Calu3 (cell line): ENCODE results near the gene CAPN2. TPM values are rescaled to one million over a fixed set of nuclear protein-coding genes. Genes with fewer than 3 reads are reported as not detected.

Experiments
- BruUV-seq: library from RNA; stranded (reverse); fragments of 400-500 nt; replicated peaks from 2 replicates; lab custom pipeline; 2021; lab: Mats Ljungman, UMichigan
- CTCF ChIA-PET: fragments of 300-600 bp; sonication (Branson Sonifier 250); formaldehyde crosslinking; loops from one replicate; lab custom pipeline; 2022; ENCODE audit warnings: antibody characterized with exemption; lab: Charles Lee
- DNase-seq: peaks from one replicate; pipeline ENCODE4 v3.0.0; 2022
- H3K27ac Mint-ChIP-seq: one replicate; pipeline ENCODE4 v1.8.0; 2022; ENCODE audit warnings: mixed read lengths; ENCODE audit not compliant: unreplicated experiment
- H3K27me3 Mint-ChIP-seq: one replicate; pipeline ENCODE4 v1.8.0; 2022; ENCODE audit warnings: mixed read lengths; ENCODE audit not compliant: unreplicated experiment
- H3K36me3 Mint-ChIP-seq: one replicate; pipeline ENCODE4 v1.8.0; 2022; ENCODE audit warnings: mild to moderate bottlenecking, moderate library complexity, mixed read lengths; ENCODE audit not compliant: insufficient read depth, unreplicated experiment
- H3K4me1 Mint-ChIP-seq: one replicate; pipeline ENCODE4 v1.8.0; 2022; ENCODE audit warnings: mild to moderate bottlenecking, low read depth, mixed read lengths; ENCODE audit not compliant: unreplicated experiment
- H3K4me3 Mint-ChIP-seq: one replicate; pipeline ENCODE4 v1.8.0; 2022; ENCODE audit warnings: mild to moderate bottlenecking, low read depth, moderate library complexity, mixed read lengths; ENCODE audit not compliant: unreplicated experiment
- H3K9me3 Mint-ChIP-seq: one replicate; pipeline ENCODE4 v1.8.0; 2022; ENCODE audit warnings: low read depth, mixed read lengths; ENCODE audit not compliant: unreplicated experiment
- intact Hi-C: fragments of 100-400 bp; cut with micrococcal nuclease; formaldehyde crosslinking; loops from one replicate; pipeline ENCODE4 v1.10.0; 2022; ENCODE audit not compliant: unreplicated experiment
- total RNA-seq: library from RNA; stranded (reverse); gene quantifications from 2 replicates; pipeline ENCODE4 v1.2.3, GENCODE V29; 2022
- TF ChIP-seq, protein P1 (sequence below): fragments of 200-600 bp; IDR thresholded peaks from one replicate; pipeline ENCODE4 v1.8.0; 2022; ENCODE audit warnings: antibody characterized with exemption; ENCODE audit not compliant: unreplicated experiment

The CAPN2 gene
- total RNA-seq, 1 experiment from 2014 or later = 266 TPM

DNA sequence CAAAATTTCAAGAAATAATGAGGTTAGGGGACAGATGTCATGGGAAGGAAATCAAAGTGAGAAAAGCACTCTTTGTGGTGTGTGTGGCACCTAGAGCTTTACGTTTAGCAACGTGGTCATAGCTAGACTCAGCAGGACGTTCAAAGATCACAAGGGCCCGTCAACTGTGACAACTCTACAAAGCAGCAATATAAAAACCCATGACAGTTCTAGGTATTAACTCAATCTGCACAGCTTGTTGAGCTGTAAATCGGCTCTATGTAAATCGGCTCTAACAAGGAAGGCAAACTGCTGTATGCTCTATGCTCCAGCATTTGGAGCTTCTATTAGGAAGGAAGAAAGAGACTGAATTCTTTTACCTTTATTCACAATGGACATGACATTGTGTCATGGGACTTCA lies 68.6 kb downstream of the CAPN2 start:
- no peak overlapping the region for H3K4me3 Mint-ChIP-seq
- no peaks in the 10 kb centered on the region for H3K9me3 Mint-ChIP-seq
- intact Hi-C loops = no loop called here
- peaks cover 18% of the 10 kb centered on the region for H3K4me1 Mint-ChIP-seq
- BruUV-seq = no TSS peak
- DNase-seq = no peak
- no peaks in the 10 kb centered on the region for H3K27me3 Mint-ChIP-seq
- no peak overlapping the region for H3K27ac Mint-ChIP-seq
- TF ChIP-seq, protein P1, sequence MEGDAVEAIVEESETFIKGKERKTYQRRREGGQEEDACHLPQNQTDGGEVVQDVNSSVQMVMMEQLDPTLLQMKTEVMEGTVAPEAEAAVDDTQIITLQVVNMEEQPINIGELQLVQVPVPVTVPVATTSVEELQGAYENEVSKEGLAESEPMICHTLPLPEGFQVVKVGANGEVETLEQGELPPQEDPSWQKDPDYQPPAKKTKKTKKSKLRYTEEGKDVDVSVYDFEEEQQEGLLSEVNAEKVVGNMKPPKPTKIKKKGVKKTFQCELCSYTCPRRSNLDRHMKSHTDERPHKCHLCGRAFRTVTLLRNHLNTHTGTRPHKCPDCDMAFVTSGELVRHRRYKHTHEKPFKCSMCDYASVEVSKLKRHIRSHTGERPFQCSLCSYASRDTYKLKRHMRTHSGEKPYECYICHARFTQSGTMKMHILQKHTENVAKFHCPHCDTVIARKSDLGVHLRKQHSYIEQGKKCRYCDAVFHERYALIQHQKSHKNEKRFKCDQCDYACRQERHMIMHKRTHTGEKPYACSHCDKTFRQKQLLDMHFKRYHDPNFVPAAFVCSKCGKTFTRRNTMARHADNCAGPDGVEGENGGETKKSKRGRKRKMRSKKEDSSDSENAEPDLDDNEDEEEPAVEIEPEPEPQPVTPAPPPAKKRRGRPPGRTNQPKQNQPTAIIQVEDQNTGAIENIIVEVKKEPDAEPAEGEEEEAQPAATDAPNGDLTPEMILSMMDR = no peak
- CTCF ChIA-PET = interaction anchor here (1.2 kb wide), 1 partner anchor 9 kb away, joined by 3 read pairs; no protein-coding TSS in a partner anchor
- peaks cover 61% of the 10 kb centered on the region for H3K36me3 Mint-ChIP-seq

DNA sequence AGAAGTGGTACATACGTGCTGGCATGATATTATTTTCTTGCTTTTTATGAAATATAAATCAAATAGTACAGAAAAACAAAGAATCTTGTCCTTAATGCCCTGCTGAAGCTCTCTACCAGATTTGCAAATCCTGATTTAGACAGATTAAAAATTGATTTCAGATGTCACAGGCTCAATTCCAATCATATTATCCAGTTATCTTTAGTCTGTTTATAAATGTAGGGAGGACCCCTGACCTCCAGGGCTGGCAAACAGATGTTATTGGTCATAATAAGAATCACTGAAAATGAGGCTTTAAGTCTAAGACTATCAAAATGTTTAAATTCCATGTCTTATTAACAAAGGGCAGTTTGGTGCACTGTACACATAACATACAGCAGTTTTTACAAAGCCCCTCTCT lies 71.3 kb downstream of the CAPN2 start:
- BruUV-seq = no TSS peak
- TF ChIP-seq, protein P1 = no peak
- Mint-ChIP-seq H3K27me3 (no peaks in the 10 kb centered on the region), H3K36me3 (peaks cover 50% of the 10 kb centered on the region), H3K4me3 (no peak overlapping the region), H3K4me1 (no peaks in the 10 kb centered on the region), H3K27ac (no peak overlapping the region), H3K9me3 (no peaks in the 10 kb centered on the region)
- no peak for DNase-seq
- CTCF ChIA-PET = interaction anchor here (0.5 kb wide), 1 partner anchor 358 kb away, joined by 3 read pairs; no protein-coding TSS in a partner anchor
- intact Hi-C loops = no loop called here

DNA sequence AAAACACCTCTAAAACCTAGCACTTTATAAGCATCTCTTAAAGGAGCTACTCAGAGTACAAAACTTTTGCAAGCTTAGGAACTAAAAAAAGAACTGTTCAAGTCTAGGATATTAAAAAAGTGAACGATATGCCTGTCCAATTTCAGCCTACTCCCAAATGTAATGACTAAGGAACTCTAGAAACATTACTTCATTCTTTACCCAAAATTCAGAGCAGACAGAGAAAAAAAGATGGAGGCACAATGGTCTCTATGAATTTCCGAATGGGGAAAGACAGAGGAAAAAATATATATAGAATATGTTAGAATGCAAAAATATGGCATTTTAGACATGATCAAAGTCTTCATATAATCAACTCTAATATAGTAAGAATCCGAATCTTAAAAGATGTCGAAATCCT lies 72.2 kb downstream of the CAPN2 start:
- Mint-ChIP-seq H3K27me3 (no peaks in the 10 kb centered on the region), H3K4me1 (no peaks in the 10 kb centered on the region), H3K4me3 (no peak overlapping the region), H3K9me3 (no peaks in the 10 kb centered on the region), H3K27ac (no peak overlapping the region), H3K36me3 (peaks cover 48% of the 10 kb centered on the region)
- CTCF ChIA-PET = no interaction called here
- intact Hi-C loops = no loop called here
- BruUV-seq = no TSS peak
- no peak for DNase-seq
- TF ChIP-seq, protein P1 = no peak

DNA sequence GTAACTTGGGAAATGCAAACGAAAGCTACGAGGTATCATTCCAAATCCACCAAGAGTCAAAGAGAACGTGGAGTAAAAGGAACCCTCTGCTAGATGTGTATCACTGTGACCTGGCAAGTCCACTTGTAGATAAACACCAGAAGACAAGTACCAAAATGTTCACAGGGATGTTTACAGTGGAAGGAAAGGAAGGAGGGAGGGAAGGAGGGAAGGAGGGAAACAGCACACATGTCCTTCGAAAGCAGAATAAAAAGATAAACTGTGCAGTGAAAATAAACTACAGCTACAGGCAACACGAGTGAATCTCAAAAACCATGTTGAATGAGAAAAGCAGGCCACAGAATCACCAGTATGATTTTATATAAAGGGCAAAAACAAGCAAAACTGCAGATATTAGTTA lies 73.5 kb downstream of the CAPN2 start:
- peaks cover 46% of the 10 kb centered on the region for H3K36me3 Mint-ChIP-seq
- H3K4me3 Mint-ChIP-seq = no peak overlapping the region
- no TSS peak for BruUV-seq
- CTCF ChIA-PET = no interaction called here
- intact Hi-C loops = no loop called here
- TF ChIP-seq, protein P1 = no peak
- no peaks in the 10 kb centered on the region for H3K27me3 Mint-ChIP-seq
- DNase-seq = no peak
- no peaks in the 10 kb centered on the region for H3K9me3 Mint-ChIP-seq
- no peak overlapping the region for H3K27ac Mint-ChIP-seq
- H3K4me1 Mint-ChIP-seq = no peaks in the 10 kb centered on the region
